OCI-LY7 (cell line): ENCODE results near the gene CLCN5. TPM values are rescaled to one million over a fixed set of nuclear protein-coding genes. Genes with fewer than 3 reads are reported as not detected.

Source experiments
- BruUV-seq: library from RNA; stranded (reverse); fragments of 400-500 nt; replicated peaks from 2 replicates; lab custom pipeline; 2021; lab: Mats Ljungman, UMichigan
- CTCF ChIA-PET: fragments of 300-600 bp; sonication (Branson Sonifier 250); formaldehyde crosslinking; loops from one replicate; lab custom pipeline; 2022; ENCODE audit warnings: antibody characterized with exemption; ENCODE audit not compliant: unreplicated experiment; lab: Charles Lee
- POLR2A ChIA-PET: fragments of 300-600 bp; sonication (Branson Sonifier 250); formaldehyde crosslinking; loops from one replicate; lab custom pipeline; 2022; ENCODE audit warnings: antibody characterized with exemption; lab: Charles Lee
- DNase-seq: peaks from one replicate; pipeline ENCODE4 v3.0.0-alpha.2; 2015; ENCODE audit warnings: low spot score
- H2AFZ ChIP-seq: fragments of 200-600 bp; sonication (generic), shearing (Covaris generic); 2 replicates; pipeline ENCODE4 v1.6.1; 2014; ENCODE audit warnings: mild to moderate bottlenecking, antibody characterized with exemption, low read length, moderate library complexity
- H3K27ac ChIP-seq: fragments of 200-600 bp; sonication (generic); 2 replicates; pipeline ENCODE4 v1.5.1; 2014; ENCODE audit warnings: mixed run types, low read depth, mild to moderate bottlenecking, moderate library complexity, low read length, inconsistent platforms; ENCODE audit not compliant: poor library complexity, severe bottlenecking
- H3K36me3 ChIP-seq: fragments of 200-600 bp; sonication (generic); 2 replicates; pipeline ENCODE4 v1.6.1; 2014; ENCODE audit warnings: mild to moderate bottlenecking, antibody characterized with exemption, low read length, moderate library complexity, mixed read lengths; ENCODE audit not compliant: insufficient read depth
- H3K4me1 ChIP-seq: fragments of 200-600 bp; sonication (generic); 2 replicates; pipeline ENCODE4 v1.5.1; 2014; ENCODE audit warnings: mild to moderate bottlenecking, low read length; ENCODE audit not compliant: insufficient read depth, poor library complexity, severe bottlenecking
- H3K4me2 ChIP-seq: fragments of 200-600 bp; sonication (generic); 2 replicates; pipeline ENCODE4 v1.6.1; 2014; ENCODE audit warnings: mild to moderate bottlenecking, low read length
- H3K4me3 ChIP-seq: fragments of 200-600 bp; sonication (generic); 2 replicates; pipeline ENCODE4 v1.5.1; 2014; ENCODE audit warnings: mild to moderate bottlenecking, low read depth, low read length; ENCODE audit not compliant: poor library complexity, severe bottlenecking
- H3K79me2 ChIP-seq: fragments of 200-600 bp; sonication (generic); 2 replicates; pipeline ENCODE4 v1.6.1; 2016; ENCODE audit warnings: low read depth, mild to moderate bottlenecking, low read length, moderate library complexity, mixed read lengths; ENCODE audit not compliant: insufficient read depth
- H3K9me2 ChIP-seq: fragments of 200-600 bp; sonication (generic); 2 replicates; pipeline ENCODE4 v1.6.1; 2016; ENCODE audit warnings: mild to moderate bottlenecking, low read length, mixed read lengths; ENCODE audit not compliant: insufficient read depth
- H3K9me3 ChIP-seq: fragments of 200-600 bp; sonication (generic); 2 replicates; pipeline ENCODE4 v1.6.1; 2014; ENCODE audit warnings: mild to moderate bottlenecking, mixed run types, low read length, mixed read lengths
- H4K20me1 ChIP-seq: fragments of 200-600 bp; sonication (generic); 2 replicates; pipeline ENCODE4 v1.6.1; 2014; ENCODE audit warnings: mild to moderate bottlenecking, antibody characterized with exemption, low read length, moderate library complexity, mixed read lengths; ENCODE audit not compliant: insufficient read depth
- CTCF ChIP-seq: fragments of 200-600 bp; sonication (generic); conservative IDR thresholded peaks from 2 replicates; pipeline ENCODE4 v1.5.1; 2014; ENCODE audit warnings: mild to moderate bottlenecking, antibody characterized with exemption, low read length, moderate library complexity, mixed read lengths
- EZH2phosphoT487 ChIP-seq: fragments of 200-600 bp; sonication (generic); IDR thresholded peaks from 2 replicates; pipeline ENCODE4 v1.6.1; 2018; ENCODE audit warnings: low read depth, borderline replicate concordance, mild to moderate bottlenecking, mixed run types, antibody characterized with exemption, low read length, moderate library complexity, mixed read lengths
- intact Hi-C: fragments of 100-400 bp; cut with micrococcal nuclease; formaldehyde crosslinking; loops from one replicate; pipeline ENCODE4 v1.10.0; 2022; ENCODE audit not compliant: unreplicated experiment
- total RNA-seq, 2 experiments: library from RNA; depleted of rRNA in 1 of 2; stranded (reverse); fragments of >200 nt in 1 of 2; shearing (Covaris generic) in 1 of 2; gene quantifications; 2 replicates each; pipeline ENCODE4 v1.2.3, GENCODE V29; 2014 to 2022

Gene CLCN5
- total RNA-seq, 2 experiments from 2014 or later, result 4.1 to 5.3 TPM

- no peaks in the 10 kb centered on the region for H4K20me1 ChIP-seq
- BruUV-seq, result no TSS peak
- ChIA-PET POLR2A (no interaction called here), CTCF (no interaction called here)
- no peak overlapping the region for H2AFZ ChIP-seq
- no peak overlapping the region for H3K27ac ChIP-seq
- no peaks in the 10 kb centered on the region for H3K9me2 ChIP-seq
- H3K4me3 ChIP-seq, result no peak overlapping the region
- H3K4me1 ChIP-seq, result no peaks in the 10 kb centered on the region
- no peaks in the 10 kb centered on the region for H3K9me3 ChIP-seq
- TF ChIP-seq CTCF (no peak), EZH2phosphoT487 (no peak)
- no peak for DNase-seq
- H3K36me3 ChIP-seq, result no peaks in the 10 kb centered on the region
- no peak overlapping the region for H3K4me2 ChIP-seq
- H3K79me2 ChIP-seq, result no peaks in the 10 kb centered on the region
- intact Hi-C loops, result no loop called here
Measured at GRCh38 chrX:49977319-49978090, 55.1 kb downstream of the CLCN5 start.

DNA sequence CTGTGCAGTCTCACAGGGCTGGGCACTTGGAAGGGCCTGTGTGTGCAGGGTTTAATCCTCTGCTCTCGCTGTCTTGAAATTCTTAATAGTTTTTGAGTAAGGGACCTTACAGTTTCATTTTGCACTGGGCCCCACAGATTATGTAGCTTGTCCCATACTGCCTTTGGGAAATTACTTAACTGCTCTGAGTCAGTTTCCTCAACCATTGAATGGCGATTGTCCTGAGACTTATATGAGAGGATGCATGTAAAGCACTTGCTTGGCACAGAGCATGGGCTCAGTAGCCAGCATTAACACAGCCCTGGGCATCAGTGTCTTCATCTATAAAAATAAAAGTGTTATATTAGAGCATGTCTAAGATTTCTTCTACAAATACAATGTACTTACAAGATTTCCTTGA lies 55.8 kb downstream of the CLCN5 start:
- H3K4me1 ChIP-seq, result no peaks in the 10 kb centered on the region
- no peaks in the 10 kb centered on the region for H3K9me3 ChIP-seq
- no peak overlapping the region for H2AFZ ChIP-seq
- intact Hi-C loops, result no loop called here
- H4K20me1 ChIP-seq, result no peaks in the 10 kb centered on the region
- BruUV-seq, result no TSS peak
- ChIA-PET POLR2A (no interaction called here), CTCF (no interaction called here)
- DNase-seq, result no peak
- H3K27ac ChIP-seq, result no peak overlapping the region
- no peak overlapping the region for H3K4me3 ChIP-seq
- TF ChIP-seq CTCF (no peak), EZH2phosphoT487 (no peak)
- H3K4me2 ChIP-seq, result no peak overlapping the region
- no peaks in the 10 kb centered on the region for H3K9me2 ChIP-seq
- no peaks in the 10 kb centered on the region for H3K36me3 ChIP-seq
- H3K79me2 ChIP-seq, result no peaks in the 10 kb centered on the region

- Histone ChIP-seq H3K4me2 (no peak overlapping the region), H2AFZ (no peak overlapping the region), H3K9me3 (no peaks in the 10 kb centered on the region), H3K36me3 (no peaks in the 10 kb centered on the region), H3K4me3 (no peak overlapping the region), H3K27ac (no peak overlapping the region), H4K20me1 (no peaks in the 10 kb centered on the region), H3K4me1 (no peaks in the 10 kb centered on the region), H3K9me2 (no peaks in the 10 kb centered on the region), H3K79me2 (no peaks in the 10 kb centered on the region)
- POLR2A ChIA-PET, result no interaction called here
- TF ChIP-seq CTCF (no peak), EZH2phosphoT487 (no peak)
- CTCF ChIA-PET, result no interaction called here
- intact Hi-C loops, result no loop called here
- no peak for DNase-seq
- BruUV-seq, result no TSS peak
Measured at GRCh38 chrX:49986058-49986457, 63.7 kb downstream of the CLCN5 start.
